ENCODE data around the gene NAALADL2.

Gene NAALADL2

GRCh38 chr3:175207361-175207760, 348.2 kb downstream of the NAALADL2 start:
- DNase-seq (ENCODE audit: low spot score), result no peak

DNA sequence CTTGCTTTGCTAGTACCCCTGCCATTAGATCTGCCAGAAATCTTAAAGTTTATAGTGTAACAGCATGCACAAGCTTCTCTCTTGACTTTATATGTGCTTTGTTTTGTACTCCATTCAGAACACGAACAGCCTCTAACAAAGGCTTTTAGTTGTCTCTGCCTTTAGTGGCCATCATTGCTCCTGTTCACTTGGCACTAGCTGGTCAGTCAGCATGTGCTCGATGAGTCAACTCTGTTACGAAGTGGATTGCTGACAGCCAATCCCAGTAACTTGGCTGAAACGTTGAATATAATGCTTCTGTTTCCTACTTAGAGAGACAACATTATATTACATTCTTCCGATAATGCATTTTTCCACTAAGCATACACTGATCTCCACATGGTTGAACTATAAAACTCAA, 349.2 kb downstream of the NAALADL2 start:
- no peak for DNase-seq (ENCODE audit: low spot score)

- no peak for DNase-seq (ENCODE audit: low spot score)
Measured at GRCh38 chr3:175211466-175211865, 352.3 kb downstream of the NAALADL2 start.

DNA sequence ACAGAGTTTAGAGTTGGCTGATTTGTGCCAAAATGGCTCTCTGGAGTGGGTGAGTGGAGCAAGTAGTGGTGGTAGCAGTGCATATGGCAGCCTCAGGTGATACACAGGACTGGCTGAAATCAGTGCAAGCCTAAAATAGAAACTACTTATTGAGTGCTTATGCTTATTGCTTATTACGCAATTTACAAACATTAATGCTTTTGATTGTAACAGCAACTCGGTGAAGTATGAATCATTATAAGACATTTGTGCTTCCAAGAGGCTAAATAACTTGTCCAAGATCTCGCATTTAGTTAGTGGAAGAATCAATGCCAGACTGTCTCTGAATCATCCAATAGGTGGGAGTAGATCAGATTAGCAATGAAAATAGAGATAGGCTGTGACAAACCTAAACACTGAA, 353.8 kb downstream of the NAALADL2 start:
- DNase-seq (ENCODE audit: low spot score), result no peak

DNA sequence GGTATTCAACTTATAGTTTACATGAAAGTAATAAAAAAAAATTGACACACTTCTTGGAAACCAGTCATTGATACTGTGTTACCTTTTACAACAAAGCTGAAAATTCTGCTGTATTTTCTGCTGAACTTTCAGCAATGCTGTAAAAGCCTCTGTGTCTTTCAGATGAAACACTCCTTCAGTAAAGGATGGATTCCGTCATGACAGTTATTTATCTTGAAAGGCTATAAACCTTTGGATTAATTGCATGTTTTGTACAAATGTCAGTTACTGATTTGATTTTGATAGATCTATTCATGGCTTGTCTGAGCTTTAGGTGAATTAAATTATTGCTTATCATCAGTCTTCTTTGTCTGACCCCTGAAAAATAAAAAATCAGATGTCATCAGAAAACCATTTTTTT, 355.1 kb downstream of the NAALADL2 start:
- DNase-seq (ENCODE audit: low spot score), result no peak

- no peak for DNase-seq (ENCODE audit: low spot score)
Measured at GRCh38 chr3:175215833-175216232, 356.7 kb downstream of the NAALADL2 start.

- no peak for DNase-seq (ENCODE audit: low spot score)
Measured at GRCh38 chr3:175222356-175222755, 363.2 kb downstream of the NAALADL2 start.

DNA sequence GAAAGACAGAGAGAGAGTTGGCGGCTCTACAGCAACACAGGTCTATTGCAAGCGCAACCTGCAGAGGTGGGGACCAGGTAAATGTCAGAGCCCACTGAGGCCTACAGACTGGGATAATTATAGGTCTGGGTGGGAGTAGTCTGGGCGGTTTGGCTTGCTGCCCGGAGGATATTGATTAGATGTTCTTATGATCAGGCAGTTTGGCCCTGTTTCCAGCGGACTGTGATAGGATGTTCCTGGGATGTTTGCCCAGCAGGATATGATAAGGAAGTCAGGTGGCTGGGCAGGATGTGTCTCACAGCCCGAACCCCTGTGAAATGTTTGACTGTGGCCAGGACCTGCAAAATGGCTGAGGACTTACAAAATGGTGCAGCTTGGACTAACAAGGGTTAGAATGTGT, 364.9 kb downstream of the NAALADL2 start:
- DNase-seq (ENCODE audit: low spot score), result no peak

GRCh38 chr3:175226444-175226843, 367.3 kb downstream of the NAALADL2 start:
- no peak for DNase-seq (ENCODE audit: low spot score)

- no peak for DNase-seq (ENCODE audit: low spot score)
Measured at GRCh38 chr3:175227126-175227525, 368.0 kb downstream of the NAALADL2 start.

DNA sequence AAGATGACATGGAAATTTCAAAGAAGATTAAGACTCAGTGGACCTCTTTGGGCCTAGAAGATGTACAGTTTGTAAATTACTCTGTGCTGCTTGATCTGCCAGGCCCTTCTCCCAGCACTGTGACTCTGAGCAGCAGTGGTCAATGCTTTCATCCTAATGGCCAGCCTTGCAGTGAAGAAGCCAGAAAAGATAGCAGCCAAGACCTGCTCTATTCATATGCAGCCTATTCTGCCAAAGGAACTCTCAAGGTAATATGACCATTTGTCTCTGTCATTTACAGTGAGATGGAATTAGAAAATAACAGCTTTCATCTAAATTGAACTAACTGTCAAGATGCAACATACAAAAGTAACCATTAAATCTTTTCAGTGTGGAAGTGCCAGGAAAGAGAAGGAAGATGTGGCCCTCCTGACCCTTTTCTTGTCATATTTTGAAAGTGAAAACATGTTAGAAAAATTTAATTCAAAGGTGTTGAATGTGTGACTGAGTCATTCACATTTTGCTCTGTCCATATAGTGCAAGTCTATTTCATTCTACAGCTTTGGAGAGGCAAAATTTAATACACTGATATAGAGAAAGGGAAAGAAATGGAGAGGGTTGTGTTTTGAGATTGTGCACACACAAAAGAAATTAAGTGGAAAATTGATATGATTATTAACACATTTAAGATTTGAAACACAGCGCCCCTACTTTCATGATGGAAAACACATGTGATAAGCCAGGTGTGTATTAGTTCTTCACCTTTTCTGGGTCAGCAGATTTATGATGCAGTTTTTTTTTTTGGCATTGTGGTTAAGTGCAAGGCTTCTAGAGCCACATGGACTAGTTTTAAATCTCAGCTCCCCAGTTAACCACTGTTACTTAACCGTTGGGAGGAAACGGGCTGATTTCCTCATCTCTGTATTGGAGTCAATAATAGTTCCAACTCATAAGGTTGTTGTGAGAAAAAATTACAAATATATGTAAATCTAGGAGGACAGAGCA, 375.1 kb downstream of the NAALADL2 start:
- no peak for DNase-seq (ENCODE audit: low spot score)

GRCh38 chr3:175238801-175239200, 379.7 kb downstream of the NAALADL2 start:
- no peak for DNase-seq (ENCODE audit: low spot score)

- DNase-seq (ENCODE audit: low spot score), result no peak
Measured at GRCh38 chr3:175240921-175241320, 381.8 kb downstream of the NAALADL2 start.

- no peak for DNase-seq (ENCODE audit: low spot score)
Measured at GRCh38 chr3:175242243-175242642, 383.1 kb downstream of the NAALADL2 start.

- no peak for DNase-seq (ENCODE audit: low spot score)
Measured at GRCh38 chr3:175246234-175246633, 387.1 kb downstream of the NAALADL2 start.

GRCh38 chr3:175246766-175247165, 387.6 kb downstream of the NAALADL2 start:
- DNase-seq (ENCODE audit: low spot score), result no peak

DNA sequence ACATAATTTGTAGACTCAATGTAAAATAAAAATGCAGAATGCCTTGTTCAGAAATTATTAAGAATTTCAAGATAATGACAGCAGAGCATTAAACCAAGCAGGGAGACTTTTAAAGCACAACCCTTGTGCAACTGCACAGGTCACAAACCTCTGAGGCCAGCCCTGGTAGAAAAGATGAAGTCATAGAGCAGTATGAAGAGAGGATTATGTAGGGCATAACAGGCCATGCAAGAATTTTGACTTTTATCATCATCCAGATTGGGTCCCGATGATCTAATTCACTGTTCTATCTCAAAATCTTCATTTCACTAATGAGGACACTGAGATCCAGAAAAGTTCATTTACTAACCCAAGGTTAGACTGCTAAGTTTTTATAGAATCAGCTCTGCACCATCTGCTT, 388.5 kb downstream of the NAALADL2 start:
- no peak for DNase-seq (ENCODE audit: low spot score)

DNA sequence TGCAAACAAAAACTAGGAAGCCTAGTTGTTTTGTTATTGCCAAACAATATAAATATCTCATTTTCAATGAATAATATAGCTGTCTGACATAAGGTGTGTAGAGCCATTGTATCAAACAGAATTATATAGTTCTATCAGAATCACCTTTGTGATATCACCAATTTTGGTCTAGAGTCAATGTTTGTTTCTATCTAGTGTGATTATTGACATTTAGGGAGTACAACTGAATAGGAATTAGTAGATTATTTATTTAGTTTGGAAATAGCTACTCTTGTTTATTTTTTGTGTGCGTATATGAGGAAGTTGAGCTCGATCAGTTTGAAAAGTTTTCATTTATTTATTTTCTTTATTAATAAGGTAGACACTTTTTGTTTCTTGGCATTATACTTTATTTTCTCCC, 389.7 kb downstream of the NAALADL2 start:
- DNase-seq (ENCODE audit: low spot score), result no peak

- DNase-seq (ENCODE audit: low spot score), result peak; percentile 28
Measured at GRCh38 chr3:175255698-175256097, 396.6 kb downstream of the NAALADL2 start.

- no peak for DNase-seq (ENCODE audit: low spot score)
Measured at GRCh38 chr3:175257123-175257522, 398.0 kb downstream of the NAALADL2 start.

- no peak for DNase-seq (ENCODE audit: low spot score)
Measured at GRCh38 chr3:175258763-175259162, 399.6 kb downstream of the NAALADL2 start.

DNA sequence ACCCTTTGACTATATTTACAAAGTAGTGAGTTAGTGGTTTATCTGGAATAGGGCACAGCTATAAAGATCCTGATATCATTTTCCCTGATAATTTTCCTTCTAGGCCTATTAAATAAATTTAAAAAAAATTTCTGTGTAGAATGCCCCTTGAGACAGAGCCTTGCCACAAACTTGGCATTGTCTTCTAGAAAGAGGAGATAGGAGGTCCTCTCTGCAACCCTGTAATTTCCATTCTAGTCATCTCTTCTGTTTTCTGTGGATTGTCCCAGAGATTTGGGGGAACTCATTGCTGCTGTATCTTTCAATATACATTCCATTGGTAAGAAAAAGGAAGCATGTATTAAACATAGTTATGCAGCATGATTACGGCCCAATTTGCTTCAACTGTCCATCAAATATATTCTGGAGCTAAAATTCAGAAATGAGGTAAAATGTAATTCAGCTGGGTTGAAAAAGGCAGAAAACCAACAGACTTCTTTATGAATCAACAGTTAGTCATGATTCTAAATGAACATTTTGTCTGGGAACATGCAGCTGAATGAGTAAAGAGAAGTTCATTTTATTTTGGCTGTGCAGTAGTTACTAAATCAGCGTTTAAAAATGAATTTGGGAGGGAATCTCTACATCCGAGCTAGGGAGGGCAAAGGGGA, 401.1 kb downstream of the NAALADL2 start:
- no peak for DNase-seq (ENCODE audit: low spot score)

GRCh38 chr3:175266478-175266877, 407.3 kb downstream of the NAALADL2 start:
- DNase-seq (ENCODE audit: low spot score), result no peak
